ENCODE measurements around the gene STAG1.

The STAG1 gene

DNA sequence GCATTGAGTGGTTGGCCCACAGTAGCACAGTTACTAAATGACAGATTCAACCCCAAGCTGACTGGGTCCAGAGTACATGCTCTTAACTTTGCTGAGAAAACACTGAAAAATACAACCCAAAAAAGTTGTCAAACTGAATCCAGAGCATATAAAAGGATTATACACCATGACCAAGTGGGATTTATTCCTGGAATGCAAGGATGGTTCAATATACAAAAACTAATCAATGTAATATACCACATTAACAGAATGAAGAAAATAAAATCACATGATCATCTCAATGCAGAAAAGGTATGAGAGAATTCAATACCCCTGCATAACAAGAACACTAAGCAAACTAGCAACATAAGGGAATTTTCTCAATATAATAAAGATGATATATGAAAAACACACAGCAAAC lies 98.5 kb downstream of the STAG1 start:
- peaks cover 21% of the 10 kb centered on the region for H3K9me3 ChIP-seq (ENCODE audit: insufficient read depth, low read depth, low read length)
- peaks cover under 1% of the 10 kb centered on the region for H3K4me1 ChIP-seq (ENCODE audit: insufficient read depth, low read length, poor library complexity, severe bottlenecking)
- H3K36me3 ChIP-seq (ENCODE audit: insufficient read depth, low read length) = peaks cover 18% of the 10 kb centered on the region
- no peak overlapping the region for H3K4me3 ChIP-seq (ENCODE audit: low read length, poor library complexity, severe bottlenecking)
- H3K79me2 ChIP-seq (ENCODE audit: insufficient read depth, low read length) = peaks cover 96% of the 10 kb centered on the region
- TF ChIP-seq, protein P1, sequence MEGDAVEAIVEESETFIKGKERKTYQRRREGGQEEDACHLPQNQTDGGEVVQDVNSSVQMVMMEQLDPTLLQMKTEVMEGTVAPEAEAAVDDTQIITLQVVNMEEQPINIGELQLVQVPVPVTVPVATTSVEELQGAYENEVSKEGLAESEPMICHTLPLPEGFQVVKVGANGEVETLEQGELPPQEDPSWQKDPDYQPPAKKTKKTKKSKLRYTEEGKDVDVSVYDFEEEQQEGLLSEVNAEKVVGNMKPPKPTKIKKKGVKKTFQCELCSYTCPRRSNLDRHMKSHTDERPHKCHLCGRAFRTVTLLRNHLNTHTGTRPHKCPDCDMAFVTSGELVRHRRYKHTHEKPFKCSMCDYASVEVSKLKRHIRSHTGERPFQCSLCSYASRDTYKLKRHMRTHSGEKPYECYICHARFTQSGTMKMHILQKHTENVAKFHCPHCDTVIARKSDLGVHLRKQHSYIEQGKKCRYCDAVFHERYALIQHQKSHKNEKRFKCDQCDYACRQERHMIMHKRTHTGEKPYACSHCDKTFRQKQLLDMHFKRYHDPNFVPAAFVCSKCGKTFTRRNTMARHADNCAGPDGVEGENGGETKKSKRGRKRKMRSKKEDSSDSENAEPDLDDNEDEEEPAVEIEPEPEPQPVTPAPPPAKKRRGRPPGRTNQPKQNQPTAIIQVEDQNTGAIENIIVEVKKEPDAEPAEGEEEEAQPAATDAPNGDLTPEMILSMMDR (conservative IDR thresholded peaks at IDR 0.05; ENCODE audit: low read length) = no peak
- TF ChIP-seq EZH2phosphoT487 (IDR thresholded peaks at IDR 0.05; ENCODE audit: borderline replicate concordance) = no peak
- H4K20me1 ChIP-seq (ENCODE audit: insufficient read depth, low read length, poor library complexity, severe bottlenecking) = peaks cover 5% of the 10 kb centered on the region
- no peaks in the 10 kb centered on the region for H3F3A ChIP-seq (ENCODE audit: low read depth)
- no peak overlapping the region for H3K9ac ChIP-seq (ENCODE audit: low read depth, low read length, poor library complexity, severe bottlenecking)
- no peak overlapping the region for H2AFZ ChIP-seq (ENCODE audit: low read length)
- no peak overlapping the region for H3K4me2 ChIP-seq (ENCODE audit: low read depth, low read length, poor library complexity, severe bottlenecking)
- H3K27me3 ChIP-seq (ENCODE audit: insufficient read depth, low read length, poor library complexity, severe bottlenecking) = no peaks in the 10 kb centered on the region
- no peaks in the 10 kb centered on the region for H3K9me2 ChIP-seq (replicated peaks; ENCODE audit: low read depth, low read length)

DNA sequence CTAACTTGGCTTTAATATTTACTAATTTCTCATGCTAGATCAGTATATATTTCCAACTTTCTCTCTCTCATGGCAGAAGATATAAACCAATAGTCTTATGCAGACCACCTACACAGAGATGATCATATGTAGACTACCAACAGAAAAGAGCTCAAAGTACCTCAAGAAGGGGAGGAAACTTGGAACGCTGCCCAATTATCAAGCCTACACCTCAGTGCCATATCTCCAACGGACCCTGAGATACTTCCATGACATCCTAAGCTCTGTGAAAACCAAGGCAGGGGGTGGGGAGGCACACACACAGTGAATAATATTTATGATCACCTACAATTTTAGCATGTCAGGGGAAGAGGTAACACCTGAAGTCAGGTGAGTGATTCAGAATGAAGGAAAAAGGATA lies 100.6 kb downstream of the STAG1 start:
- H3K4me2 ChIP-seq (ENCODE audit: low read depth, low read length, poor library complexity, severe bottlenecking) = no peak overlapping the region
- H4K20me1 ChIP-seq (ENCODE audit: insufficient read depth, low read length, poor library complexity, severe bottlenecking) = peaks cover 4% of the 10 kb centered on the region
- H3K79me2 ChIP-seq (ENCODE audit: insufficient read depth, low read length) = peaks cover 96% of the 10 kb centered on the region
- no peaks in the 10 kb centered on the region for H3K9me2 ChIP-seq (replicated peaks; ENCODE audit: low read depth, low read length)
- no peaks in the 10 kb centered on the region for H3F3A ChIP-seq (ENCODE audit: low read depth)
- H3K9me3 ChIP-seq (ENCODE audit: insufficient read depth, low read depth, low read length) = peaks cover 21% of the 10 kb centered on the region
- H2AFZ ChIP-seq (ENCODE audit: low read length) = no peak overlapping the region
- H3K27me3 ChIP-seq (ENCODE audit: insufficient read depth, low read length, poor library complexity, severe bottlenecking) = no peaks in the 10 kb centered on the region
- no peak overlapping the region for H3K9ac ChIP-seq (ENCODE audit: low read depth, low read length, poor library complexity, severe bottlenecking)
- H3K36me3 ChIP-seq (ENCODE audit: insufficient read depth, low read length) = peaks cover 18% of the 10 kb centered on the region
- TF ChIP-seq, protein P1 (conservative IDR thresholded peaks at IDR 0.05; ENCODE audit: low read length) = no peak
- TF ChIP-seq EZH2phosphoT487 (IDR thresholded peaks at IDR 0.05; ENCODE audit: borderline replicate concordance) = no peak
- H3K4me1 ChIP-seq (ENCODE audit: insufficient read depth, low read length, poor library complexity, severe bottlenecking) = peaks cover 8% of the 10 kb centered on the region
- no peak overlapping the region for H3K4me3 ChIP-seq (ENCODE audit: low read length, poor library complexity, severe bottlenecking)

- TF ChIP-seq EZH2phosphoT487 (IDR thresholded peaks at IDR 0.05; ENCODE audit: borderline replicate concordance) = no peak
- TF ChIP-seq, protein P1 (conservative IDR thresholded peaks at IDR 0.05; ENCODE audit: low read length) = no peak
- no peak overlapping the region for H3K4me2 ChIP-seq (ENCODE audit: low read depth, low read length, poor library complexity, severe bottlenecking)
- no peak overlapping the region for H2AFZ ChIP-seq (ENCODE audit: low read length)
- peaks cover 21% of the 10 kb centered on the region for H3K9me3 ChIP-seq (ENCODE audit: insufficient read depth, low read depth, low read length)
- H3K4me1 ChIP-seq (ENCODE audit: insufficient read depth, low read length, poor library complexity, severe bottlenecking) = peaks cover 15% of the 10 kb centered on the region
- no peaks in the 10 kb centered on the region for H3K9me2 ChIP-seq (replicated peaks; ENCODE audit: low read depth, low read length)
- H4K20me1 ChIP-seq (ENCODE audit: insufficient read depth, low read length, poor library complexity, severe bottlenecking) = peaks cover 4% of the 10 kb centered on the region
- no peak overlapping the region for H3K4me3 ChIP-seq (ENCODE audit: low read length, poor library complexity, severe bottlenecking)
- H3K9ac ChIP-seq (ENCODE audit: low read depth, low read length, poor library complexity, severe bottlenecking) = no peak overlapping the region
- H3K79me2 ChIP-seq (ENCODE audit: insufficient read depth, low read length) = peaks cover 96% of the 10 kb centered on the region
- H3K27me3 ChIP-seq (ENCODE audit: insufficient read depth, low read length, poor library complexity, severe bottlenecking) = no peaks in the 10 kb centered on the region
- no peaks in the 10 kb centered on the region for H3F3A ChIP-seq (ENCODE audit: low read depth)
- H3K36me3 ChIP-seq (ENCODE audit: insufficient read depth, low read length) = peaks cover 15% of the 10 kb centered on the region
These were observed 101.7 kb downstream of the STAG1 start for GRCh38 chr3:136650461-136650860.

All from Loucy (cell line).